SH-SY5Y (cell line): ENCODE results near the gene DHRS7.

Experiments used
- GATA2 ChIP-seq: IDR thresholded peaks from 2 replicates; pipeline ENCODE4 v1.6.1; 2011; ENCODE audit warnings: mild to moderate bottlenecking, low read depth, low read length
- GATA3 ChIP-seq: IDR thresholded peaks from 2 replicates; pipeline ENCODE4 v1.6.1; 2011; ENCODE audit warnings: low read depth, mild to moderate bottlenecking, low read length, moderate library complexity

- TF ChIP-seq GATA2 (peak; percentile 80), GATA3 (peak; percentile 53)
Observed at GRCh38 chr14:60151715-60152114, 13.5 kb downstream of the DHRS7 start.
